ENCODE measurements around the gene STPG3. TPM values are rescaled to one million over a fixed set of nuclear protein-coding genes. Genes with fewer than 3 reads are reported as not detected.

The STPG3 gene
- total and polyA plus RNA-seq, 2 of the 13 experiments (the other 11 are each of a cell fraction or from before 2014, with no cell fraction given) = not detected

GRCh38 chr9:137244486-137245449 is 6.3 kb upstream of the STPG3 start:
- Histone ChIP-seq H3K4me2 (ENCODE audit: low read depth, low read length) (peak overlapping the region; percentile 40), H3K9me3 (ENCODE audit: low read length) (no peaks in the 10 kb centered on the region), H3K79me2 (ENCODE audit: insufficient read depth, low read length) (peaks cover 25% of the 10 kb centered on the region), H4K20me1 (ENCODE audit: insufficient read depth, low read length) (peaks cover 27% of the 10 kb centered on the region), H3K27ac (ENCODE audit: extremely low read length, insufficient read depth, low read length) (no peak overlapping the region), H3K27me3 (ENCODE audit: control insufficient read depth in 1 of 2, insufficient read depth in 2 of 2, low read length in 2 of 2) (peaks cover 2 to 9% of the 10 kb centered on the region in 2 experiments; a peak in 2 of 5 replicates), H3K9ac (ENCODE audit: insufficient read depth, low read depth, low read length) (no peak overlapping the region), H2AFZ (ENCODE audit: low read length) (no peak overlapping the region), H3K4me1 (ENCODE audit: insufficient read depth, low read length) (peaks cover 64% of the 10 kb centered on the region), H3K4me3 (replicated peaks in 1 of 3; ENCODE audit: insufficient read depth in 1 of 3, low read depth in 2 of 3, low read length in 3 of 3) (no peak overlapping the region), H3K36me3 (replicated peaks in 1 of 2; ENCODE audit: control insufficient read depth in 1 of 2, insufficient read depth in 2 of 2, low read length in 2 of 2) (peaks cover 4 to 19% of the 10 kb centered on the region in 2 experiments; a peak in 4 of 5 replicates)
- WGBS (ENCODE audit: low lambda C conversion rate) = 74% methylated on average over 15 of the region's 36 CpGs
- DNase-seq (ENCODE audit: low spot score) = no peak
- ChIA-PET POLR2A (interaction anchor here (1.2 to 7.7 kb wide), 3 partner anchors 11 to 56 kb away, joined by 5 to 317 read pairs (median 5); partner anchors contain the start of genes ANAPC2, NELFB, SSNA1 and STPG3), CTCF (ENCODE audit: low intra/inter-chr PET ratio, low total read pairs) (no interaction called here)
- BruUV-seq (replicated peaks) = no TSS peak
- peak; percentile 4 for ATAC-seq
- in situ Hi-C loops (cut with HindIII; ENCODE audit: extremely low pct_ligation_motif_present, low pct_unique_long_range_greater_than_20kb) = no loop called here
- intact Hi-C loops (cut with micrococcal nuclease; ENCODE audit: unreplicated experiment) = no loop called here
- no peak for FAIRE-seq
- TF ChIP-seq PAWR (CRISPR knock-in tag; IDR thresholded peaks at IDR 0.05; ENCODE audit: borderline replicate concordance) (no peak), ZEB1 (IDR thresholded peaks at IDR 0.05; ENCODE audit: insufficient replicate concordance, low read depth) (no peak), CREM (IDR thresholded peaks at IDR 0.05) (no peak), CREM (CRISPR knock-in tag; IDR thresholded peaks at IDR 0.05) (no peak), ZBTB33 (CRISPR knock-in tag; IDR thresholded peaks at IDR 0.05) (peak; percentile 98), ZBTB38 (CRISPR knock-in tag; IDR thresholded peaks at IDR 0.05) (peak; percentile 15; the same call in 1 of the 2 replicates), POLR2G (IDR thresholded peaks at IDR 0.05; ENCODE audit: low read depth, low read length) (peak; percentile 29), ZFP62 (CRISPR knock-in tag; IDR thresholded peaks at IDR 0.05) (no peak), CTCF (CRISPR knock-in tag; IDR thresholded peaks at IDR 0.05) (peak; percentile 27; the same call in 1 of the 2 replicates), HNRNPLL (IDR thresholded peaks at IDR 0.05; ENCODE audit: low read depth, low read length, poor library complexity, severe bottlenecking) (peak; percentile 4), ZFX (CRISPR knock-in tag; IDR thresholded peaks at IDR 0.05; ENCODE audit: low read depth) (peak; percentile 25; the same call in 1 of the 2 replicates), TMF1 (CRISPR knock-in tag; IDR thresholded peaks at IDR 0.05; ENCODE audit: low read depth) (no peak), NR2F6 (IDR thresholded peaks at IDR 0.05) (no peak), NR2F6 (CRISPR knock-in tag; IDR thresholded peaks at IDR 0.05) (no peak), SRY (CRISPR knock-in tag; IDR thresholded peaks at IDR 0.05) (0 out of 2 replicates have a peak, but pooled peaks have one; percentile 19), SP140L (CRISPR knock-in tag; IDR thresholded peaks at IDR 0.05; ENCODE audit: borderline replicate concordance) (no peak), GPN1 (CRISPR knock-in tag; IDR thresholded peaks at IDR 0.05; ENCODE audit: borderline replicate concordance) (no peak)

All from HepG2 (cell line).